T-helper 2 cell (primary cell): ENCODE measurements around the gene CNR2.
"Not testable (repeated sequence)": the region's sequence is repeated elsewhere in the genome, so short reads cannot be mapped to it uniquely, and the experiment has no call there.

ENCODE experiments used
- DNase-seq, 5 experiments: peaks; one replicate each; pipeline versions ENCODE4 v3.0.0 to v3.0.0-alpha.2; 2012 to 2022

CNR2 gene

GRCh38 chr1:23827717-23828116 is 85.4 kb downstream of the CNR2 start:
- DNase-seq = no peak

- not testable (repeated sequence) for DNase-seq
Observed at GRCh38 chr1:23826590-23826989, 86.6 kb downstream of the CNR2 start.

GRCh38 chr1:23825762-23826522 is 87.2 kb downstream of the CNR2 start:
- peak in 2 of 5 experiments; percentile 18 to 57 for DNase-seq

- DNase-seq = peak; percentile 73 to 94 (median 78)
Observed at GRCh38 chr1:23825076-23825761, 87.9 kb downstream of the CNR2 start, which contains the start of gene HMGCL. TSS of gene HMGCL (minus strand) at chr1:23825429. CDS start at chr1:23825415, 14 bp downstream.

GRCh38 chr1:23824711-23825075 is 88.5 kb downstream of the CNR2 start:
- no peak for DNase-seq

GRCh38 chr1:23823767-23824166 is 89.4 kb downstream of the CNR2 start:
- no peak for DNase-seq
